ENCODE measurements around the gene PRPF39.
"Not testable (repeated sequence)": the region's sequence is repeated elsewhere in the genome, so short reads cannot be mapped to it uniquely, and the experiment has no call there.

The PRPF39 gene

DNA sequence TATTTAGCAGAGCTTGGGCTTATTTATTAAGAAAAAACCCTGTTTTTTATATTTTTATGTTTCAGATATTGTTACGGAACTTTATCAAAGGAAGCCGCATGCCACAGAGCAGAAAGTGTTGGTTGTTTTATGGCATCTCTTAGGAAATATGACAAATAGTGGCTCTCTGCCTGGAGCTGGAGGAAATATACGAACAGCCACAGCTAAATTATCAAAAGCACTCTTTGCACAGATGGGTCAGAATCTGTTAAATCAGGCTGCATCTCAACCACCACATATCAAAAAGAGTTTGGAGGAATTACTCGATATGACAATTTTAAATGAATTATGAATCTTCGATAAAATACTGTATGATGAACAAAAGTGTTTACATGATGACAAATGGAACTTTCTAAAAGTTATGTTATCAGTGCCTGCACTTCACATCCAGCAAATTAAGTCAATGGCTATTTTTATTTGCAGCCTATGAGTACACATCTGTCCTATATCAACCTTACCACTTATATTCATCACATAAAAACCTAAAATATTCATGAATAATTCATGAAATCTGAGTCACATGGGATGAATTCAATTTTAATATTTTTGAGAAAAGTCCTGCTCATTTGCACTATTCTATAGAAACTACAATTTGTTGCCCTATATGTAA is 10.6 kb upstream of the PRPF39 start:
- Histone ChIP-seq H3K79me2 (no peaks in the 10 kb centered on the region), H3K4me3 (ENCODE audit: low read depth, low read length) (no peak overlapping the region), H3K27me3 (ENCODE audit: control insufficient read depth, insufficient read depth, low read length) (no peaks in the 10 kb centered on the region), H3K4me2 (ENCODE audit: low read length) (no peak overlapping the region), H2AFZ (no peak overlapping the region), H3K9me3 (ENCODE audit: control insufficient read depth, low read length) (no peaks in the 10 kb centered on the region), H3K36me3 (ENCODE audit: control insufficient read depth, insufficient read depth, low read length) (no peaks in the 10 kb centered on the region), H3K4me1 (no peaks in the 10 kb centered on the region), H3K27ac (no peak overlapping the region), H3K9ac (no peak overlapping the region)
- TF ChIP-seq, protein P1, sequence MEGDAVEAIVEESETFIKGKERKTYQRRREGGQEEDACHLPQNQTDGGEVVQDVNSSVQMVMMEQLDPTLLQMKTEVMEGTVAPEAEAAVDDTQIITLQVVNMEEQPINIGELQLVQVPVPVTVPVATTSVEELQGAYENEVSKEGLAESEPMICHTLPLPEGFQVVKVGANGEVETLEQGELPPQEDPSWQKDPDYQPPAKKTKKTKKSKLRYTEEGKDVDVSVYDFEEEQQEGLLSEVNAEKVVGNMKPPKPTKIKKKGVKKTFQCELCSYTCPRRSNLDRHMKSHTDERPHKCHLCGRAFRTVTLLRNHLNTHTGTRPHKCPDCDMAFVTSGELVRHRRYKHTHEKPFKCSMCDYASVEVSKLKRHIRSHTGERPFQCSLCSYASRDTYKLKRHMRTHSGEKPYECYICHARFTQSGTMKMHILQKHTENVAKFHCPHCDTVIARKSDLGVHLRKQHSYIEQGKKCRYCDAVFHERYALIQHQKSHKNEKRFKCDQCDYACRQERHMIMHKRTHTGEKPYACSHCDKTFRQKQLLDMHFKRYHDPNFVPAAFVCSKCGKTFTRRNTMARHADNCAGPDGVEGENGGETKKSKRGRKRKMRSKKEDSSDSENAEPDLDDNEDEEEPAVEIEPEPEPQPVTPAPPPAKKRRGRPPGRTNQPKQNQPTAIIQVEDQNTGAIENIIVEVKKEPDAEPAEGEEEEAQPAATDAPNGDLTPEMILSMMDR (IDR thresholded peaks at IDR 0.05): no peak

DNA sequence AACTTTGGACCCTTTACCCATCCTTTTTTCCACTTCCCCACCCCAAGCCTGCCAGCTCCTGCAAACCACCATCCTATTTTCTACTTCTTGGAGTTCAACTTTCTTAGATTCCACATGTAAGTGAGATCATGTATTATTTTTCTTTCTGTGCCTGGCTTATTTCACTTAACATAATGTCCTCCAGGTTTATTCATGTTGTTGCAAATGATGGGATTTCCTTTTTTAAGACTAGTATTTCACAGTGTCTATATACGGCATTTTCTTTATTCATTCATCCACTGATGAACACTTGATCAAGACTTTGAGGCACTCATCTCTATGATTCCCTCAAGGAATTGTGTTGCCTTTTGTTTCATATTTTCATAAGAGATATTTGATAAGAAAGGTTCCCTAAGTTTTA is 5.6 kb upstream of the PRPF39 start:
- Histone ChIP-seq H3K9ac (no peak overlapping the region), H3K4me3 (ENCODE audit: low read depth, low read length) (no peak overlapping the region), H3K27ac (no peak overlapping the region), H3K4me1 (no peaks in the 10 kb centered on the region), H3K79me2 (no peaks in the 10 kb centered on the region), H3K9me3 (ENCODE audit: control insufficient read depth, low read length) (no peaks in the 10 kb centered on the region), H3K27me3 (ENCODE audit: control insufficient read depth, insufficient read depth, low read length) (no peaks in the 10 kb centered on the region), H2AFZ (no peak overlapping the region), H3K36me3 (ENCODE audit: control insufficient read depth, insufficient read depth, low read length) (no peaks in the 10 kb centered on the region), H3K4me2 (ENCODE audit: low read length) (no peak overlapping the region)
- TF ChIP-seq, protein P1 (IDR thresholded peaks at IDR 0.05): no peak

DNA sequence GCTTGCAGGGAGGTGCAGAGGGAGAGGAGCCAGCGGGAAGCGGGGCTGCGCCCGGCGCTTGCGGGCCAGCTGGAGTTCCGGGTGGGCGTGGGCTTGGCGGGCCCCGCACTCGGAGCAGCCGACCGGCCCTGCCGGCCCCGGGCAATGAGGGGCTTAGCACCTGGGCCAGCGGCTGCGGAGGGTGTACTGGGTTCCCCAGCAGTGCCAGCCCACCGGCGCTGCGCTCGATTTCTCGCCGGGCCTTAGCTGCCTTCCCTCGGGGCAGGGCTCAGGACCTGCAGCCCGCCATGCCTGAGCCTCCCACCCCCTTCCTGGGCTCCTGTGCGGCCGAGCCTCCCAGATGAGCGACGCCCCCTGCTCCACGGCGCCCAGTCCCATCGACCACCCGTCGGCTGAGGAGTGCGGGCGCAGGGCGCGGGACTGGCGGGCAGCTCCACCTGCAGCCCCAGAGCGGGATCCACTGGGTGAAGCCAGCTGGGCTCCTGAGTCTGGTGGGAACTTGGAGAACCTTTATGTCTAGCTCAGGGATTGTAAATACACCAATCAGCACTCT is 3.4 kb upstream of the PRPF39 start:
- H3K9me3 ChIP-seq (ENCODE audit: control insufficient read depth, low read length); H3K4me3 ChIP-seq (ENCODE audit: low read depth, low read length); H3K27ac ChIP-seq; H3K9ac ChIP-seq; H3K36me3 ChIP-seq (ENCODE audit: control insufficient read depth, insufficient read depth, low read length); H3K4me1 ChIP-seq; H3K4me2 ChIP-seq (ENCODE audit: low read length); H3K27me3 ChIP-seq (ENCODE audit: control insufficient read depth, insufficient read depth, low read length); H2AFZ ChIP-seq; H3K79me2 ChIP-seq: not testable (repeated sequence)

DNA sequence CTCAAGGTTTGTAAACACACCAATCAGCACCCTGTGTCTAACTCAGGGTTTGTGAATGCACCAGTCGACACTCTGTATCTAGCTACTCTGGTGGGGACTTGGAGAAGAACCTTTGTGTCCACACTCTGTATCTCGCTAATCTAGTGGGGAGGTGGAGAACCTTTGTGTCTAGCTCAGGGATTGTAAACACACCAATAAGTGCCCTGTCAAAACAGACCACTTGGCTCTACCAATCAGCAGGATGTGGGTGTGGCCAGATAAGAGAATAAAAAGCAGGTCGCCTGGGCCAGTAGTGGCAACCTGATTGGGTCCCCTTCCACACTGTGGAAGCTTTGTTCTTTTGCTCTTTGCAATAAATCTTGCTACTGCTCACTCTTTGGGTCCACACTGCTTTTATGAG is 2.8 kb upstream of the PRPF39 start:
- not testable (repeated sequence) for H3K36me3 ChIP-seq (ENCODE audit: control insufficient read depth, insufficient read depth, low read length); H2AFZ ChIP-seq; H3K27ac ChIP-seq; H3K27me3 ChIP-seq (ENCODE audit: control insufficient read depth, insufficient read depth, low read length); H3K4me2 ChIP-seq (ENCODE audit: low read length); H3K4me3 ChIP-seq (ENCODE audit: low read depth, low read length); H3K9ac ChIP-seq; H3K4me1 ChIP-seq; H3K9me3 ChIP-seq (ENCODE audit: control insufficient read depth, low read length)
- peaks cover 14% of the 10 kb centered on the region for H3K79me2 ChIP-seq

DNA sequence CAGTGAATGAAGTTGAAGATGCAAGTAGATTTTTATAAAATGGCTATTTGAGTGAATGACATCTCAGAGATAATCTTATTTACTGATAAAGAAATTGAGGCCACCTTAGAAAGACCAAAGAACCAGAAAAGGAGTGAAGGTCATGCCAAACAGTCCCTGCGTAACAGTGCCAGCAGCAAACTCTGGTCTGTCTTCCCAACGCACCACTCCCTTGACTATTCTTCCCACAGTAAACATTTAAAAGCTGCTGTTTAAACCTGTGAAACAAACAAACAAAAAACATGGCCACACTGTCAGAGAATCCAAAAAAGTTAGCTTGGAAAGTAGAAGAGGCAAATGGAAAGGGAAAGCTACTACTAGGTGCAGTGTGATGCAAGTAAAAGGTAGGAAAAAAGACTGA is 1.5 kb upstream of the PRPF39 start:
- TF ChIP-seq, protein P1 (IDR thresholded peaks at IDR 0.05): no peak
- no peak overlapping the region for H3K4me2 ChIP-seq (ENCODE audit: low read length)
- no peaks in the 10 kb centered on the region for H3K27me3 ChIP-seq (ENCODE audit: control insufficient read depth, insufficient read depth, low read length)
- H3K9ac ChIP-seq: no peak overlapping the region
- peaks cover 22% of the 10 kb centered on the region for H3K79me2 ChIP-seq
- no peaks in the 10 kb centered on the region for H3K9me3 ChIP-seq (ENCODE audit: control insufficient read depth, low read length)
- H3K4me1 ChIP-seq: peaks cover 3% of the 10 kb centered on the region
- no peaks in the 10 kb centered on the region for H3K36me3 ChIP-seq (ENCODE audit: control insufficient read depth, insufficient read depth, low read length)
- peak overlapping the region; percentile 94 for H2AFZ ChIP-seq
- H3K27ac ChIP-seq: no peak overlapping the region
- no peak overlapping the region for H3K4me3 ChIP-seq (ENCODE audit: low read depth, low read length)

DNA sequence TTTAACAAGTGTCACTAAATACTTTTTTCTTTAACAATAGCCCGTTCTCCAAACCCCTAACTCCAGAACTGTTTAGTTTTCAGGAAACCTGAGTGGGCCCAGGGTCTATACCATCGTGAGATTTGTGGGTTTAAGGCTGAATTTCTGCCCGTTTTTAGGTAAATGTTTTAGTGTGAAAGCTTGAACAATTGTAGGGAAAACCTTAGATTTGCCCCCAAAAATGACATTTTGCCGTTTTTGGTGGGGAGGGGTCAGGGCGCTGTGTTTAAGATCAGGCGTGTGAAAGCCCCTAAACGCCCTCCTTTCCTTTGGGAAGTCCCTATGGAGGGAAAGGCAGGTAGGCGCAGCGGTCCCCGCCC is 320 bp upstream of the PRPF39 start:
- Histone ChIP-seq H3K36me3 (ENCODE audit: control insufficient read depth, insufficient read depth, low read length) (no peaks in the 10 kb centered on the region), H3K27ac (no peak overlapping the region), H3K79me2 (peaks cover 28% of the 10 kb centered on the region), H3K4me3 (ENCODE audit: low read depth, low read length) (peak overlapping the region; percentile 93), H3K4me2 (ENCODE audit: low read length) (peak overlapping the region; percentile 93), H3K9ac (no peak overlapping the region), H3K4me1 (peaks cover 3% of the 10 kb centered on the region), H2AFZ (peak overlapping the region; percentile 94), H3K9me3 (ENCODE audit: control insufficient read depth, low read length) (no peaks in the 10 kb centered on the region), H3K27me3 (ENCODE audit: control insufficient read depth, insufficient read depth, low read length) (no peaks in the 10 kb centered on the region)
- TF ChIP-seq, protein P1 (IDR thresholded peaks at IDR 0.05): no peak

All from parathyroid adenoma (tissue), 2 donors.